Thyroid gland (tissue), 4 donors: Measurements from ENCODE around the gene PLEKHN1.

Source experiments
- POLR2A ChIP-seq, 2 donors: fragments of 450-650 bp; IDR thresholded peaks; one replicate each; pipeline ENCODE4 v1.6.1; 2017; ENCODE audit warnings: antibody characterized with exemption in 2 of 2, mild to moderate bottlenecking in 2 of 2, moderate library complexity in 1 of 2
- TF ChIP-seq, protein P1 (sequence below), 6 experiments: fragments of 200-600 bp in 3 of 6; fragments of 450-650 bp in 3 of 6; sonication (generic) in 3 of 6; IDR thresholded peaks; one replicate each; pipeline ENCODE4 v1.5.1; 2016 to 2019; ENCODE audit warnings: antibody characterized with exemption in 6 of 6, mild to moderate bottlenecking in 2 of 6, inconsistent platforms in 1 of 6, moderate library complexity in 1 of 6

DNA sequence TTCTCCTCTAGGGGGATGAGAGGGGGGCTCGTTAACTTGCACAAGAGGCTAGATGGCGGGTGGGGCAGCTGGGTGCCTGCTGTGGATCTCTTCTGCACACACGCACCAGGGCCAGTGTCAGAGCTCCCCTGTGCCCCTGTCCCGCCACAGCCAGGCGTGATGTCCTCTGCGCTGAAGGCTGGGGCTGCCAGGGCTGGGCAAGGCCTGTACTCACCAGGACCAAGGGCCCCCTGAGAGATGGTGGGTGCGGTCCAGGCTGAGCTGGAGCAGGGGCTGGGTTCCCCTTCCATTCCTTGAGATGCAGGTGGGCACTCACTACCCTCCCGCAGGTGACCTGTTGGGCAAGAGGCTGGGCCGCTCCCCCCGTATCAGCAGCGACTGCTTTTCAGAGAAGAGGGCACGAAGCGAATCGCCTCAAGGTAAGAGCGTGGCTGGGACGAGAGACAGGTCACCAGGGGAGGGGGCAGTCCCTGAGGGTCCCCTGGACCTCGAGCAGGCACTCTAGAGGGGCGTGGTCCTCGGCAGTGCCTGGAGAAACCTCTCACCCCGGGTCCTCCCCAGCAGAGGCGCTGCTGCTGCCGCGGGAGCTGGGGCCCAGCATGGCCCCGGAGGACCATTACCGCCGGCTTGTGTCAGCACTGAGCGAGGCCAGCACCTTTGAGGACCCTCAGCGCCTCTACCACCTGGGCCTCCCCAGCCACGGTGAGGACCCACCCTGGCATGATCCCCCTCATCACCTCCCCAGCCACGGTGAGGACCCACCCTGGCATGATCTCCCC is 27.4 kb upstream of the PLEKHN1 start:
- no peak for TF ChIP-seq POLR2A (IDR thresholded peaks at IDR 0.05)
- TF ChIP-seq, protein P1, sequence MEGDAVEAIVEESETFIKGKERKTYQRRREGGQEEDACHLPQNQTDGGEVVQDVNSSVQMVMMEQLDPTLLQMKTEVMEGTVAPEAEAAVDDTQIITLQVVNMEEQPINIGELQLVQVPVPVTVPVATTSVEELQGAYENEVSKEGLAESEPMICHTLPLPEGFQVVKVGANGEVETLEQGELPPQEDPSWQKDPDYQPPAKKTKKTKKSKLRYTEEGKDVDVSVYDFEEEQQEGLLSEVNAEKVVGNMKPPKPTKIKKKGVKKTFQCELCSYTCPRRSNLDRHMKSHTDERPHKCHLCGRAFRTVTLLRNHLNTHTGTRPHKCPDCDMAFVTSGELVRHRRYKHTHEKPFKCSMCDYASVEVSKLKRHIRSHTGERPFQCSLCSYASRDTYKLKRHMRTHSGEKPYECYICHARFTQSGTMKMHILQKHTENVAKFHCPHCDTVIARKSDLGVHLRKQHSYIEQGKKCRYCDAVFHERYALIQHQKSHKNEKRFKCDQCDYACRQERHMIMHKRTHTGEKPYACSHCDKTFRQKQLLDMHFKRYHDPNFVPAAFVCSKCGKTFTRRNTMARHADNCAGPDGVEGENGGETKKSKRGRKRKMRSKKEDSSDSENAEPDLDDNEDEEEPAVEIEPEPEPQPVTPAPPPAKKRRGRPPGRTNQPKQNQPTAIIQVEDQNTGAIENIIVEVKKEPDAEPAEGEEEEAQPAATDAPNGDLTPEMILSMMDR (IDR thresholded peaks at IDR 0.05): no peak
